OCI-LY7 (cell line): Measurements from ENCODE around the gene TTC16. TPM values are rescaled to one million over a fixed set of nuclear protein-coding genes. Genes with fewer than 3 reads are reported as not detected.

ENCODE experiments used
- BruUV-seq: library from RNA; stranded (reverse); fragments of 400-500 nt; replicated peaks from 2 replicates; lab custom pipeline; 2021; lab: Mats Ljungman, UMichigan
- CTCF ChIA-PET: fragments of 300-600 bp; sonication (Branson Sonifier 250); formaldehyde crosslinking; loops from one replicate; lab custom pipeline; 2022; ENCODE audit warnings: antibody characterized with exemption; ENCODE audit not compliant: unreplicated experiment; lab: Charles Lee
- POLR2A ChIA-PET: fragments of 300-600 bp; sonication (Branson Sonifier 250); formaldehyde crosslinking; loops from one replicate; lab custom pipeline; 2022; ENCODE audit warnings: antibody characterized with exemption; lab: Charles Lee
- DNase-seq: peaks from one replicate; pipeline ENCODE4 v3.0.0-alpha.2; 2015; ENCODE audit warnings: low spot score
- H2AFZ ChIP-seq: fragments of 200-600 bp; sonication (generic), shearing (Covaris generic); 2 replicates; pipeline ENCODE4 v1.6.1; 2014; ENCODE audit warnings: mild to moderate bottlenecking, antibody characterized with exemption, low read length, moderate library complexity
- H3K27ac ChIP-seq: fragments of 200-600 bp; sonication (generic); 2 replicates; pipeline ENCODE4 v1.5.1; 2014; ENCODE audit warnings: mixed run types, low read depth, mild to moderate bottlenecking, moderate library complexity, low read length, inconsistent platforms; ENCODE audit not compliant: poor library complexity, severe bottlenecking
- H3K36me3 ChIP-seq: fragments of 200-600 bp; sonication (generic); 2 replicates; pipeline ENCODE4 v1.6.1; 2014; ENCODE audit warnings: mild to moderate bottlenecking, antibody characterized with exemption, low read length, moderate library complexity, mixed read lengths; ENCODE audit not compliant: insufficient read depth
- H3K4me1 ChIP-seq: fragments of 200-600 bp; sonication (generic); 2 replicates; pipeline ENCODE4 v1.5.1; 2014; ENCODE audit warnings: mild to moderate bottlenecking, low read length; ENCODE audit not compliant: insufficient read depth, poor library complexity, severe bottlenecking
- H3K4me2 ChIP-seq: fragments of 200-600 bp; sonication (generic); 2 replicates; pipeline ENCODE4 v1.6.1; 2014; ENCODE audit warnings: mild to moderate bottlenecking, low read length
- H3K4me3 ChIP-seq: fragments of 200-600 bp; sonication (generic); 2 replicates; pipeline ENCODE4 v1.5.1; 2014; ENCODE audit warnings: mild to moderate bottlenecking, low read depth, low read length; ENCODE audit not compliant: poor library complexity, severe bottlenecking
- H3K79me2 ChIP-seq: fragments of 200-600 bp; sonication (generic); 2 replicates; pipeline ENCODE4 v1.6.1; 2016; ENCODE audit warnings: low read depth, mild to moderate bottlenecking, low read length, moderate library complexity, mixed read lengths; ENCODE audit not compliant: insufficient read depth
- H3K9me2 ChIP-seq: fragments of 200-600 bp; sonication (generic); 2 replicates; pipeline ENCODE4 v1.6.1; 2016; ENCODE audit warnings: mild to moderate bottlenecking, low read length, mixed read lengths; ENCODE audit not compliant: insufficient read depth
- H3K9me3 ChIP-seq: fragments of 200-600 bp; sonication (generic); 2 replicates; pipeline ENCODE4 v1.6.1; 2014; ENCODE audit warnings: mild to moderate bottlenecking, mixed run types, low read length, mixed read lengths
- H4K20me1 ChIP-seq: fragments of 200-600 bp; sonication (generic); 2 replicates; pipeline ENCODE4 v1.6.1; 2014; ENCODE audit warnings: mild to moderate bottlenecking, antibody characterized with exemption, low read length, moderate library complexity, mixed read lengths; ENCODE audit not compliant: insufficient read depth
- CTCF ChIP-seq: fragments of 200-600 bp; sonication (generic); conservative IDR thresholded peaks from 2 replicates; pipeline ENCODE4 v1.5.1; 2014; ENCODE audit warnings: mild to moderate bottlenecking, antibody characterized with exemption, low read length, moderate library complexity, mixed read lengths
- EZH2phosphoT487 ChIP-seq: fragments of 200-600 bp; sonication (generic); IDR thresholded peaks from 2 replicates; pipeline ENCODE4 v1.6.1; 2018; ENCODE audit warnings: low read depth, borderline replicate concordance, mild to moderate bottlenecking, mixed run types, antibody characterized with exemption, low read length, moderate library complexity, mixed read lengths
- intact Hi-C: fragments of 100-400 bp; cut with micrococcal nuclease; formaldehyde crosslinking; loops from one replicate; pipeline ENCODE4 v1.10.0; 2022; ENCODE audit not compliant: unreplicated experiment
- total RNA-seq, 2 experiments: library from RNA; depleted of rRNA in 1 of 2; stranded (reverse); fragments of >200 nt in 1 of 2; shearing (Covaris generic) in 1 of 2; gene quantifications; 2 replicates each; pipeline ENCODE4 v1.2.3, GENCODE V29; 2014 to 2022

TTC16 gene
- total RNA-seq, 2 experiments from 2014 or later, result not detected

DNA sequence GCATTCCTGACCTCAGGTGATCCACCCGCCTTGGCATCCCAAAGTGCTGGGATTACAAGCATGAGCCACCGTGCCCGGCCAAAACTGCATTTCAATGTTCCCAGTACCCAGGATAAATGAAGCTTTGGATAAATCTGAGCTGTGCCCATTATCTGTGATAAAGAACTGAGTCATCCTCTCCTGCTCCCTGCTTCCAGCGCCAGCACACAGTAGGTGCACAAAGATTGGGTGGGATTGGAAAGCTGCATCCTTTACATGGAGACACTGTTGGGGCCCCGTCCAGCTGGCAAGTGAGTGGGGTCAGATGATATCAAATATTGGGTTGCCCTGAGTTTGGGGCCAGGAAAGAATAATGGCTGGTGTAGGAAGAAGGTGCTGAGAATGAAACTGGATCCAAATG is 45.2 kb downstream of the TTC16 start:
- no peaks in the 10 kb centered on the region for H4K20me1 ChIP-seq
- POLR2A ChIA-PET, result no interaction called here
- no TSS peak for BruUV-seq
- no peak overlapping the region for H3K4me3 ChIP-seq
- intact Hi-C loops, result no loop called here
- no peaks in the 10 kb centered on the region for H3K9me3 ChIP-seq
- no peaks in the 10 kb centered on the region for H3K79me2 ChIP-seq
- no peaks in the 10 kb centered on the region for H3K9me2 ChIP-seq
- TF ChIP-seq EZH2phosphoT487 (no peak), CTCF (no peak)
- no peak for DNase-seq
- H2AFZ ChIP-seq, result no peak overlapping the region
- H3K27ac ChIP-seq, result no peak overlapping the region
- CTCF ChIA-PET, result no interaction called here
- H3K4me1 ChIP-seq, result no peaks in the 10 kb centered on the region
- peaks cover 38% of the 10 kb centered on the region for H3K36me3 ChIP-seq
- H3K4me2 ChIP-seq, result no peak overlapping the region

- Histone ChIP-seq H3K4me1 (no peaks in the 10 kb centered on the region), H3K9me3 (no peaks in the 10 kb centered on the region), H2AFZ (no peak overlapping the region), H3K79me2 (no peaks in the 10 kb centered on the region), H3K27ac (no peak overlapping the region), H3K4me2 (no peak overlapping the region), H3K36me3 (peaks cover 43% of the 10 kb centered on the region), H4K20me1 (no peaks in the 10 kb centered on the region), H3K4me3 (no peak overlapping the region), H3K9me2 (no peaks in the 10 kb centered on the region)
- TF ChIP-seq CTCF (no peak), EZH2phosphoT487 (no peak)
- no TSS peak for BruUV-seq
- CTCF ChIA-PET, result no interaction called here
- DNase-seq, result no peak
- POLR2A ChIA-PET, result no interaction called here
- intact Hi-C loops, result no loop called here
Measured at GRCh38 chr9:127761491-127761956, 45.6 kb downstream of the TTC16 start.

DNA sequence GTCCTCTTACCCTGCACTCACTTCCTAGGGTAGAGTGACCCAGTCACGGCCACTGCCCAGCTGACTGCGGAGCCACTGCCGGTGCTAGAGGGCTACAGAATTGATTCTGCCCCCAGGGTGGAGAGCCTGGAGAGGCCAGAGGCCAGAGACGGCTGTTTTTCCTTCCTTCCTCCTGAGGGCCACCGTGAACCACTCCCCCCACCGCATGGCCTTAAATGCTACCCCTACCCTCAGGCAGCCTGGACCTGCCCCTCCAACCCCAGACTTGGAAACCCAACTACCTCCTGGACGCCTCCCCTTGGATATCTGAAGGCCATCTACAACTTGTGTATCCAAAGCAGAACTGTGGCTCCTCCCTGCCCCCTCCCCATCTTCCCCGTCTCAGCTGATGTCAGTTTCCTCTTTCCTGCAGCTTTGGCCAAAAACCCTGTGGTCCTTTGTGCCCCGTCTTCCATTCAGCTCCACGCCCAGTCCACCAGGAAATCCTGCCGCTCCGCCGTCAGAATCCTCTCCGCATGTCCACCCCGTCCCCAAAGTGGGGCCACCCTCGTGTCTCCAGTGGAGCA is 46.3 kb downstream of the TTC16 start:
- POLR2A ChIA-PET, result no interaction called here
- no peak overlapping the region for H3K4me2 ChIP-seq

More for the DNA sequence above, 46.3 kb downstream of the TTC16 start:
- no peaks in the 10 kb centered on the region for H4K20me1 ChIP-seq
- peaks cover 50% of the 10 kb centered on the region for H3K36me3 ChIP-seq
- H3K4me1 ChIP-seq, result peaks cover 2% of the 10 kb centered on the region
- H3K79me2 ChIP-seq, result no peaks in the 10 kb centered on the region
- H3K4me3 ChIP-seq, result no peak overlapping the region
- DNase-seq, result no peak
- no peak overlapping the region for H3K27ac ChIP-seq
- BruUV-seq, result no TSS peak
- H3K9me3 ChIP-seq, result no peaks in the 10 kb centered on the region
- TF ChIP-seq EZH2phosphoT487 (no peak), CTCF (no peak)
- CTCF ChIA-PET, result no interaction called here
- H2AFZ ChIP-seq, result no peak overlapping the region
- intact Hi-C loops, result no loop called here
- H3K9me2 ChIP-seq, result no peaks in the 10 kb centered on the region
